Neural crest cell (in vitro differentiated cells): ENCODE results near the gene A3GALT2. TPM values are rescaled to one million over a fixed set of nuclear protein-coding genes. Genes with fewer than 3 reads are reported as not detected.

Experiments
- DNase-seq: peaks from one replicate; pipeline ENCODE4 v3.0.0; 2021; ENCODE audit warnings: low read depth, mixed read lengths, low spot score
- H3K27ac Mint-ChIP-seq: one replicate; pipeline ENCODE4 v1.8.0; 2021; ENCODE audit warnings: mild to moderate bottlenecking, mixed read lengths; ENCODE audit not compliant: unreplicated experiment
- H3K27me3 Mint-ChIP-seq: 2 replicates; pipeline ENCODE4 v1.8.0; 2021; ENCODE audit warnings: low read depth, mild to moderate bottlenecking, mixed read lengths
- H3K36me3 Mint-ChIP-seq: 2 replicates; pipeline ENCODE4 v1.8.0; 2021; ENCODE audit warnings: low read depth, mild to moderate bottlenecking, mixed read lengths
- H3K4me1 Mint-ChIP-seq: 2 replicates; pipeline ENCODE4 v1.8.0; 2021; ENCODE audit warnings: mixed read lengths
- H3K4me3 Mint-ChIP-seq: one replicate; pipeline ENCODE4 v1.8.0; 2021; ENCODE audit warnings: mild to moderate bottlenecking, mixed read lengths
- H3K9me3 Mint-ChIP-seq: 2 replicates; pipeline ENCODE4 v1.8.0; 2021; ENCODE audit warnings: mixed read lengths
- total RNA-seq: library from RNA; stranded (reverse); gene quantifications from 2 replicates; pipeline ENCODE4 v1.2.1, GENCODE V29; 2021
- TF ChIP-seq, protein P1 (sequence below): fragments of 200-600 bp; sonication (generic); conservative IDR thresholded peaks from 2 replicates; pipeline ENCODE4 v1.5.0; 2021; ENCODE audit warnings: antibody characterized with exemption, mild to moderate bottlenecking

A3GALT2 gene
- total RNA-seq, 1 donor from 2014 or later: not detected

- DNase-seq: no peak
- Mint-ChIP-seq H3K9me3 (no peaks in the 10 kb centered on the region), H3K36me3 (peaks cover 28% of the 10 kb centered on the region), H3K4me3 (no peak overlapping the region), H3K27ac (peak overlapping the region; percentile 68), H3K4me1 (peaks cover 41% of the 10 kb centered on the region), H3K27me3 (no peaks in the 10 kb centered on the region)
- TF ChIP-seq, protein P1, sequence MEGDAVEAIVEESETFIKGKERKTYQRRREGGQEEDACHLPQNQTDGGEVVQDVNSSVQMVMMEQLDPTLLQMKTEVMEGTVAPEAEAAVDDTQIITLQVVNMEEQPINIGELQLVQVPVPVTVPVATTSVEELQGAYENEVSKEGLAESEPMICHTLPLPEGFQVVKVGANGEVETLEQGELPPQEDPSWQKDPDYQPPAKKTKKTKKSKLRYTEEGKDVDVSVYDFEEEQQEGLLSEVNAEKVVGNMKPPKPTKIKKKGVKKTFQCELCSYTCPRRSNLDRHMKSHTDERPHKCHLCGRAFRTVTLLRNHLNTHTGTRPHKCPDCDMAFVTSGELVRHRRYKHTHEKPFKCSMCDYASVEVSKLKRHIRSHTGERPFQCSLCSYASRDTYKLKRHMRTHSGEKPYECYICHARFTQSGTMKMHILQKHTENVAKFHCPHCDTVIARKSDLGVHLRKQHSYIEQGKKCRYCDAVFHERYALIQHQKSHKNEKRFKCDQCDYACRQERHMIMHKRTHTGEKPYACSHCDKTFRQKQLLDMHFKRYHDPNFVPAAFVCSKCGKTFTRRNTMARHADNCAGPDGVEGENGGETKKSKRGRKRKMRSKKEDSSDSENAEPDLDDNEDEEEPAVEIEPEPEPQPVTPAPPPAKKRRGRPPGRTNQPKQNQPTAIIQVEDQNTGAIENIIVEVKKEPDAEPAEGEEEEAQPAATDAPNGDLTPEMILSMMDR: no peak
Measured at GRCh38 chr1:33332357-33332789, 11.5 kb upstream of the A3GALT2 start.

DNA sequence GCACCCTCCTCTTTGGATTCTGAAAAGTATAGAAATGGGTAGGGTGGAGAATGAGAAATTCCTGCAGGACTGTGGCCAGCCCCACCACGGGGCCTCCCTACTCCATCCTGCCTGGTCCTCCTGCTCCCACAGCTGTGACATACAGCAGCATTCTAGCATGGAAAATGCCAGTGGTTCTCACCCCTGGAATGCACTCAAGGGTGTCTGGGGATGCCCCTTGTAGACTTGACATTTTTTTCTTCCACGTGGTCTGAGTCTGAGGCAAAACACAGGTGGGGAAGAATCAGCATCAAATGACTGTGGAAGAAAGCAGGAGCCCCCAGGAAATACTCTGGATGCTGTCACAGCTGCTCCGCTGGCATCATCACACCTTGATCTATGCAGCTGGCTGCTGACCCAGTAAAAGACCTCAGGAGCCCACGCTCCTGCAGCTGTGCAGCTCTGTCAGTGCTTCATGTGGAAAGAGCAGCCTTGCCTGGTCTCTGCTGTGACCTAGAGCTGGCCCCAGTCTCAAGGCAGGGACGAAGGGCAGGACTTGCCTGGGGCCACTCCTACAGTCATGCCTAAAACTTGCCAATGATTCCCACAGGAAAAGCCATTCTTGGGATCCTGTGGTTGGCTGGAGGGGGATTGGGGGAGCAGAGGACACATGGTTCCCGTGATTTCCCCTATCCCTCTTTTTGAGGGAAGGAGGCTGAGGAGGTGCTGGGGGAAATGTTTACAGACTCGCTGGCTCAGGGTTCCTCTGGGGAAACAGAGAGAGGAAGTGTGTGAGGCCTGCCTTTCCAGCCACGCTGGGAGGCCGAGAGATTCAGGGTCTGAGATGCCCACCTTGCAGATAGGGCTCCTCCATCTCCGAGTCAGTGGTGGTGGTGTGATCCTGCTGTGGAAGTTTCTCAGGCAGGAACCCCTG lies 10.8 kb upstream of the A3GALT2 start:
- Mint-ChIP-seq H3K4me3 (no peak overlapping the region), H3K27me3 (no peaks in the 10 kb centered on the region), H3K4me1 (peaks cover 36% of the 10 kb centered on the region), H3K36me3 (peaks cover 28% of the 10 kb centered on the region), H3K9me3 (no peaks in the 10 kb centered on the region), H3K27ac (peak overlapping the region; percentile 16)
- DNase-seq: no peak
- TF ChIP-seq, protein P1: no peak

DNA sequence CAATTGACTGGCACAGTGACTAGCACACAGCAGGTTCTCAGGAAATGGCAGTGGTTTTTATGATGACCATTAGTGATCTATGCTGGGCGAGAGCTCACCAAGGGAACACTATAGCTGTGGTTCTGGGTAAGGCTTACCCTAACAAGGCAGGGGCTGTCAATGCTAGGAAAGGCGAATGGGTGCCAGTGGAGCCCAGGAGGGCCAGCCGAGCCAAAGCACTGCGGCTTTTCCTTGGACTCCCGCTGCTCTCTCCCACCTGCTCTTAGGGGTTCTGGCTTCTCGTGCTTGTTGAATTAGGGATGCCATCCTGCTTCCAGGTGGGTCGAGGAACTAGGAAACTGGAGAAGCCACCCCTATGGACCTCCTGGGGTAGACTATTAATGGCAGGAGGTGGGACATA lies 10.0 kb upstream of the A3GALT2 start:
- H3K9me3 Mint-ChIP-seq: no peaks in the 10 kb centered on the region
- peaks cover 29% of the 10 kb centered on the region for H3K36me3 Mint-ChIP-seq
- peaks cover 32% of the 10 kb centered on the region for H3K4me1 Mint-ChIP-seq
- DNase-seq: no peak
- H3K27ac Mint-ChIP-seq: no peak overlapping the region
- no peak overlapping the region for H3K4me3 Mint-ChIP-seq
- H3K27me3 Mint-ChIP-seq: no peaks in the 10 kb centered on the region
- TF ChIP-seq, protein P1: no peak

GRCh38 chr1:33330361-33330890 lies 9.5 kb upstream of the A3GALT2 start:
- Mint-ChIP-seq H3K36me3 (peaks cover 33% of the 10 kb centered on the region), H3K4me1 (peaks cover 32% of the 10 kb centered on the region), H3K27me3 (no peaks in the 10 kb centered on the region), H3K9me3 (no peaks in the 10 kb centered on the region), H3K27ac (no peak overlapping the region), H3K4me3 (no peak overlapping the region)
- no peak for DNase-seq
- TF ChIP-seq, protein P1: no peak

DNA sequence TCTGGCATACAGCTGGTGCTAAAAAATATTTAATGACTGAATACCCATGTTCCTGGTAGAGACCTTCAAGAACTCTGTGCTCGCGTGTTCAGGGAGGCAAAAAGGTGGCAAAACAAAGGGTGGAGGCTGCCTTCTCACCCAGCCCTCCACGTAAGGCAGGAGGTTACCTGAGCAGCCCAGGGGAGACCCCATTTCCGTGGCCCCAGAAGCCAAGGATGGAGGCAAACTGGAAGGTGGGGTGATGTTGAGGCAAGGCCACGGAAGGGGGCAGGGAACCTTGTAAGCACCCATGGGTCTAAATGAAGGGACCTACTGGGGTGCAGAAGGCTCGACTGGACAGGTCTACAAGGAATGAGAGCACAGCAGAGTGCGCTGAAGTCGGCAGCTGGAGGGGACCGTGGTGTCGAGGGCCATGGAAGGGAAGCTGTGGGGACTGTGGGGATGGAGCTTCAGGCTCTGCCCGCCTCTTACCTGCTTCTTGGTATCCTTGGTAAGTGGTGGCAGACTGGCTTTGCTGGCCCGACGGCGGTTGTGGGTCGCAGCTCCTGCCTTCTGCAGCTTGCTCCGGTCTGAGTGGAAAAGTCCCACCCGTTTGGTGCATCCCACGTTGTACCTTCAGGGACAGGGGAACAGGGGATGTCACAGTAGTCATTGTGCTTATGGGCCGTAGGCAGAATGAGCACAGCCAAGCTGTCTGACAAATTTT lies 8.9 kb upstream of the A3GALT2 start:
- peaks cover 30% of the 10 kb centered on the region for H3K36me3 Mint-ChIP-seq
- TF ChIP-seq, protein P1: no peak
- H3K4me3 Mint-ChIP-seq: no peak overlapping the region
- peak overlapping the region; percentile 97 for H3K27ac Mint-ChIP-seq
- no peak for DNase-seq
- H3K9me3 Mint-ChIP-seq: no peaks in the 10 kb centered on the region
- H3K4me1 Mint-ChIP-seq: peaks cover 25% of the 10 kb centered on the region
- H3K27me3 Mint-ChIP-seq: no peaks in the 10 kb centered on the region
